Activated CD4-positive, alpha-beta T cell treated with anti-CD3 and anti-CD28 coated beads for 48 hours (primary cell): Measurements from ENCODE around the gene ZNF705A.
A peak's percentile ranks its signal among the peaks of the same experiment; 100 is the strongest.
"Not testable (repeated sequence)": the region's sequence is repeated elsewhere in the genome, so short reads cannot be mapped to it uniquely, and the experiment has no call there.

Experiments used
- DNase-seq: peaks from one replicate; pipeline ENCODE4 v3.0.0-alpha.2; 2020

ZNF705A gene

GRCh38 chr12:8156845-8157244 lies at the start of gene ZNF705A:
Gene ZNF705A (plus strand): TSS chr12:8157015. CDS start chr12:8172626, 15,611 bp downstream.
- no peak for DNase-seq

DNA sequence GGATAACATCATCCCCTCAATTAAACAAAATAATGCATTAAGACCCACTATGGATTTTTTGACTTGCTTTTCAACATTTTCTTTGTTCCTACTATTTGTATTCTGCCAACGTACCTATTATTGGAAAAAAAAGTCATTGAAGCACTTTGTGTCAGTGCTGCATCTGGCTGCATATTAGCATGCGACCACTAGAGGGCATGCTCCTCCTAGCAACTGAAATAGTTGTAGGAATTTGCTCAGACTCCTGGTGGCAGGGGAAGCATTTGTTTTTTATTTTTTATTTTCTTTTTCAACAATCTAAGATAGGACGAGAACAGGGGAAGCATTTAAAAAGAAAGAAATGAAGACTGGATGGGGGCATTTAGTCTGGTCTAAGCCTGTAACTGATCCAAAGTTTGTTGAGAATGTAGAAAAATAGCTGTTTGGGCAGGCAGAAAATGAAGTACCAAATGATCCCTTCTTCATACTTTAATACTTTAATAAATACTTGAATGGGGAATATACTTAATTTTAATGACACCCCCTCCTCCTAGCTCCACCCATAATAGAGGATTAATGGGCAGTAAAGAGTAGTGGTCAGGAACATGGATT lies 47.9 kb upstream of the ZNF705A start:
- DNase-seq, result peak; percentile 84

DNA sequence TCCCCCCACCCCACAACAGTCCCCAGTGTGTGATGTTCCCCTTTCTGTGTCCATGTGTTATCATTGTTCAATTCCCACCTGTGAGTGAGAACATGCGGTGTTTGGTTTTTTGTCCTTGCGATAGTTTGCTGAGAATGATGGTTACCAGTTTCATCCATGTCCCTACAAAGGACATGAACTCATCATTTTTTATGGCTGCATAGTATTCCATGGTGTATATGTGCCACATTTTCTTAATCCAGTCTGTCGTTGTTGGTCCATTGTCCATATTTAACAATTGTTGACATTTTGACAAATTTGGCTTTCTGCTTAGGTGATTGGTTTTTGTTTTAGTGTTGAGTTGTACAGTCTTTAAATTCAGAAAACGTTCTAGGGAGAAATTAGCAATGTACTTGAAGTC lies 43.7 kb upstream of the ZNF705A start:
- not testable (repeated sequence) for DNase-seq

DNA sequence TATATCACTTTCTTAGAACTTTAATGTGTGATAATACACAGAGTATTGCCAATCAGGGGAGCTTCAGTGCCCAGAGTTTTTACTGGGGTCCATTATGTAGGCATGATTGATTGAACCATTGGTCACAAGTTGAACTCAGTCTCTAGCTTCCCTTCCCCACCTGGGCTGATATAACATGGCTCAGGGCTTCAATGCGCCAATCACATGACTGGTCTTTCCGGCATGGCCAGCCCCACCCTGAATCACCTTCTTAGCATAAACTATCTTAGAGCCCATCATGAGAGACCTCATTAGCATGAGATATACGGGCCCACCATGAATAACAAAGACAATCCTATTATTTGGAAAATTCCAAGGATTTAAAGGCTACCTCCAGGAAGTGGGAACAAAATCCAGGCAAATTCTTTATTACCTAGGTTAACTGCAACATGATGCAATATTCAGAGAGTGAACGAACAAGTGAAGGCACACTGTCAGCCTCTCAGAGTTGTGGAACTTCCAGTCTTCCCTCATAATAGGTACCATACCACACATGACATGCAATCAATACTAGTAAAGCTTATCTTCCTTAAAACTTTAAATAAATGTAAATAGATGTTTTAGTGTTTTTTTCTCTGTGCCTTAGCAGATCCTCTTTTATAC lies 36.6 kb upstream of the ZNF705A start:
- DNase-seq, result no peak

DNA sequence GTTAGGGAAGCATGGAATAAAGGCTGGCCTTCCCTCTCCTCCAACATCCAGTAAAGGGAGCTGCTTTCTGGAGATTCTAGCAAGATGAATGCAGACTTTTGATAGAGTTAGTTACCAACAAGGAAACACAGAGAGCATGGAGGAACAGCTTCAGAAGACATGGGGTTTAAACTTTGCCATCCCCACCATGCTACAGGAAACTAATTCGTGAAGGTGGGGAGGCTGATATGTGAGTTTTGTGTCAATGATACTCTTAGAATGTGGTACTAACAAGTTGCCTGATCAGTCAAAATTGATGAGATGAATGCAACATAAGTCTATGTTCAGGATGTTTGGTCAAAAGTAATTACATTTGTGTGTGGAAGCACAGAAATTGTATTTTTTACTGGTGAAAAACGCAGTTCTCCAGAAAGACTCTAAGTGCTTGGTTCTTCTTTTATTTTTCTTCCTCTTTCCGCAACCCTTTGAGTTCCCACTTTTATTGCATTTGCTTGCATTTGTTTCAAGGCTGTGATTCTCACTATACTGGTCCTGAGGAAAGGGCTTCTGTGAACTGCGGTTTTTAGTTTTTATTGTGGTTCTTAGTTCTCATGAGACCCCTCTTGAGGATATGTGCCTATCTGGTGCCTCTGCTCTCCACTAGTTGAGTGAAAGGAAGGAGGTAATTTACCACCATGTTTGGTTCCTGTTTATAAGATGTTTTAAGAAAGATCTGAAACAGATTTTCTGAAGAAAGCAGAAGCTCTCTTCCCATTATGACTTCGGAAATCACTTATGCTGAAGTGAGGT lies 33.5 kb upstream of the ZNF705A start, which contains the start of gene CLEC4A:
Gene CLEC4A, plus strand, starts transcription at position 494 of the 789 bp plus-strand sequence. Its CDS starts 262 bp downstream, at position 756.
- DNase-seq, result no peak

DNA sequence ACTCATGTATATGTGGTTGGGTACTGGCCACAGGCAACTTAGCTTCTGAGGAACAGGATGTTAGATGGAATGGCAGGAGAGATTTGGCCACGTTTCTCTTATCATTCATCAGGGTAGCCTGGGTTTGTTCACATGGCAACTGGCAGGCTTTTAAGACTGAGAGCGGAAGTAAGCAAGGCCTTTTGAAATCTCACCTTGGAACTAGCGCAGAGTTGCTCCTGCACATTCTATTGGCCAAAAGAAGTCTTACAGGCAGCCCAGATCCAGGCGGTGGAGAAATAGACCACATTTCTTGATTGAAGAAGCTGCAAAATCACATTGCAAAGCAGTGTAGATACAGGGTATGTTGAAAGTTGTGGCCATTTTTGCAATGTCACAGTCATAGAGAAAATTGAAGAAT lies 29.7 kb upstream of the ZNF705A start:
- DNase-seq, result no peak

- DNase-seq, result not testable (repeated sequence)
Measured at GRCh38 chr12:8133636-8134397, 23.0 kb upstream of the ZNF705A start.

DNA sequence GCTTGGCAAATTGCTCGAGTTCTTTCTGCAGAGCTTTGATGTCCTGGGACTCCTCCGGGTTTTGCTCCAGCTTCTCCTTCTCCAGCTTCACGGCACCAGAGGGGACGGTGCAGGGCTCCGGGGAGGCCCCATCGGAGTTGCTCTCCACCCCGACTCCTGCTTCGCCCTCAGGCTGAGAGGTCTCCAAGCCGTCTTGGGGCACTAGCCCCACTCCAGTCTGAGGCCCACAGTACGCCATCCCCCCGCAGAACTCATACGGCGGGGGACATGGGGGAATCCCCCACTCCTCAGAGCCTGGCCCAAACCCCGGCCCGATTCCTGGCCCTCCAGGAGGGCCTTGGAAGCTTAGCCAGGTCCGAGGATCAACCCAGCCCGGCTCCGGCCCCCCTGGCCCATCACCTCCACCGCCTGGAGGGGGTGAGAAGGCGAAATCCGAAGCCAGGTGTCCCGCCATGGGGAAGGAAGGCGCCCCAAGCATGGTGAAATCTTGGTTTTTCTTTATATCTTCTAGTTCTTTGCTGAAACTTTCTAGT lies 22.4 kb upstream of the ZNF705A start:
- not testable (repeated sequence) for DNase-seq

DNA sequence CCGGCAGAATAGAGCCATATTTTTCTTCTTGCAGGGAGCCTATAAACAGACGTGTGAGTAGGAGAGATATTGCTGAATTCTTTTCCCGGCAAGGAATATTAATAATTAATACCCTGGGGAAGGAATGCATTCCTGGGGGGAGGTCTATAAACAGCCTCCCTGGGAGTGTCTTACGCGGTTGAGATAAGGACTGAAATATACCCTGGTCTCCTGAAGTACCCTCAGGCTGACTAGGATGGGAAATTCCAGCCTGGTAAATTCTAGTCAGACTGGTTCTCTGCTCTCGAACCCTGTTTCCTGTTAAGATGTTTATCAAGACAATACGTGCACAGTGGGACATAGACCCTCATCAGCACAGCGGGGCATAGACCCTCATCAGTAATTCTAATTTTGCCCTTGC lies 15.2 kb upstream of the ZNF705A start:
- DNase-seq, result not testable (repeated sequence)

DNA sequence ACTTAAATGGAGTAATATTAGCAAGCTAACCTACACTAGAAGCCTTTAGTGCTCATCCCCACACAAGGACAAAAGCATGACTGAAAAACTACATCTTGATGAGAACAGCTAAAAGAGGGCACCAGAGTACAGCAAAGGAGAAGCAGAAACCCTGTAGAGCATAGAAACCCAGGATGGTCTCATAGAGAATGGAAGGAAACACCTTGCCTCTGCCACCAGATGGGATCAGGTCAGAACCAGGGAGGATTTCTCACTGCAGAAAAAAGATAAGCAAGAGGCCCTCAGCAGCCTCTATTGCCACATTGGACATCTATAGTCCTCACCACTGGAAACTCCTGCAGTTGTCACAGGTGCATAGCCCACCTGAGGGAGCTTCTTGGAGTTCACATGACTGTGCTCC lies 13.6 kb upstream of the ZNF705A start:
- DNase-seq, result no peak

DNA sequence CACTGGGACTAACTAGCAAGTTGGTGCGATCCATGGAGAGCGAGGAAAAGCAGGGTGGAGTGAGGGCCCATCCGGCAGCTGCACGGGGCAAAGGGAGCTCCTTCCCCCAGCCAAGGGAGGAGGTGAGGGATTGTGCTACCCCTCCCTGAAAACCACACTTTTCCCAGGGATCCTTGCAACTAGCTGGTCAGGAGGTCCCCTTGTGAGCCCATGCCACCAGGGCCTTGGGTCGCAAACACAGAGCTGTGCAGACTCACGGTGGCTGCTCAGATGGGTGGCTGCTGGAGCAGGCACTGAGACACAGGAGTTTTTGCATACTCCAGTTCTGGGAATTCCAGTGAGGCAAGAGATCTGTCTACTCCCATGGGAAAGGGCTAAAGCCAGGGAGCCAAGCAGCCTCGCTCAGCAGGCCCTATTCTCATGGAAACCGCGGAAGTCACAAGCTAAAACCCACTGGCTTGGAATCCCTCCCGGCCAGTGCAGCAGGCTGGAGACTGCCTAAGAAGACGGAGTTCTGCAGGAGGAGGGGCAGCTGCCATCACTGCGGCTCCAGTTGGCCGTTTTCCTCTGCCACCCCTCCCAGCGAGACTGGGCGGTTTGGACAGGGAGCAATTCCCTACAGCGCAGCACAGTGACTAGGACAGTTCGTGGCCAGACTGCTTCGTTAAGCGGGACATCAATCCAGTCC lies 10.9 kb upstream of the ZNF705A start:
- no peak for DNase-seq

- no peak for DNase-seq
Measured at GRCh38 chr12:8146442-8146771, 10.4 kb upstream of the ZNF705A start.

- no peak for DNase-seq
Measured at GRCh38 chr12:8154526-8154925, 2.3 kb upstream of the ZNF705A start.

DNA sequence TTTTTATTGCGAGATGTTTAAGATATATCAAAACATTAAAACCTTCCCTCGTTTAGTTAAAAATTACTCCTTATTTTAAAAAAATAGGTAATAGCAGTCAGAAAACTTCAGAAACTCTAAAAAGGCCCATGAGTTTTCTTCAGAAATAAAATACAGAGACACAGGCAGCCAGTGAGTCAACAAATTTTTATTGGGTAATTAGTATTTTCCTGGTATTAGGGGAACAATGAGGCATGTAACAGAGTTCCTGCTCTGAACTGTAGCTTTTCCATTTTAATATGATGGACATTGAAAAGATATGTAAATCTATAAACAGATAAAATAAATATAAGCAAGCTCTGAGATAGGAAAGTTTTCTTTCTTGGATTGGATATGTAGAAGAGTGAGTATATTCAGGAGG lies 399 bp upstream of the ZNF705A start:
- DNase-seq, result no peak

- no peak for DNase-seq
Measured at GRCh38 chr12:8157484-8158198, 826 bp downstream of the ZNF705A start.

GRCh38 chr12:8172911-8173310 lies 16.1 kb downstream of the ZNF705A start:
- not testable (repeated sequence) for DNase-seq

DNA sequence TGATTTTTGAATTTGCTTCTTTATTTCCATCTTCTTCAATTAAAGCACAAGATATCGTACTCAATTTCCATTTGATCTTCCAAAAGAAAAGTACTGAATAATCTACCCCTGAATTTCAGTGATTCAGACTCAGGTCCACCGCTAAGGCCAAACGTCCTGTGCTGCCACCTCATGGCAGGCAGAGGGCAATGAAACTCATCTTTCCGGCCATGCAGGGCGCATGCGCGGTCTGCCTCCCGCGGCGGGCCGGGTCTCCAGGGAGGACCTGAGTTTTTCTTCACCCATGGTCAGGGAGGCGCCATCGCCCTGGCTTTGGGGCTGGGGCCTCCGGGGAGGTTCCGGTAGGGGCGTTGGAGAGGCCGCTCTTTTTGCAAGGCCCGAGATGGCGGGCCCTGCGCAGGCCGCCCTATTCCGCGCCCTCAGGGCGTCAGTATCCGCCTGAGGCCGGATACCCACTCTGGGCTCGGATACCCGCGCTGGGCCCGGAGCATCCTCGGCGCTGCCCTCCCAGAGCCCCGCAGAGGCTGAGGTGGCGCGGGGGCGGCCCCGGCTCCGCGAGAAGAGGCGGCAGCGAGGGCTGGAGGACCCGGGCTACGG lies 23.3 kb downstream of the ZNF705A start:
- peak; percentile 71 for DNase-seq

GRCh38 chr12:8181271-8181670 lies 24.5 kb downstream of the ZNF705A start:
- DNase-seq, result not testable (repeated sequence)

DNA sequence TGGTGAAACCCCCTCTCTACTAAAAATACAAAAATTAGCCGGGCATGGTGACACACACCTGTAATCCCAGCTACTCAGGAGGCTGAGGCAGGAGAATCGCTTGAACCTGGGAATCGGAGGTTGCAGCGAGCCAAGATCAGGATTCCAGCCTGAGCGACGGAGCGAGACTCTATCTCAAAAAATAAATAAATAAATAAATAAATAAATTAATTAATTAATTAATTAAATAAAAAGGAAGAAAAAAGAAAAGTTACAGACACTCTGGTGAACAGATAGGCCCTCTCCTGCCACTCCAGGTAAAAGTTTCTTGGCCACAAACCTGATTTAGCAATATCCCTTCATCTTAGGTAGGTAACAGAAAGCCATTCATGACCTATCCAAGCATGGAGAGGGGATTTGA lies 26.1 kb downstream of the ZNF705A start:
- DNase-seq, result not testable (repeated sequence)

- not testable (repeated sequence) for DNase-seq
Measured at GRCh38 chr12:8183346-8183745, 26.5 kb downstream of the ZNF705A start.

DNA sequence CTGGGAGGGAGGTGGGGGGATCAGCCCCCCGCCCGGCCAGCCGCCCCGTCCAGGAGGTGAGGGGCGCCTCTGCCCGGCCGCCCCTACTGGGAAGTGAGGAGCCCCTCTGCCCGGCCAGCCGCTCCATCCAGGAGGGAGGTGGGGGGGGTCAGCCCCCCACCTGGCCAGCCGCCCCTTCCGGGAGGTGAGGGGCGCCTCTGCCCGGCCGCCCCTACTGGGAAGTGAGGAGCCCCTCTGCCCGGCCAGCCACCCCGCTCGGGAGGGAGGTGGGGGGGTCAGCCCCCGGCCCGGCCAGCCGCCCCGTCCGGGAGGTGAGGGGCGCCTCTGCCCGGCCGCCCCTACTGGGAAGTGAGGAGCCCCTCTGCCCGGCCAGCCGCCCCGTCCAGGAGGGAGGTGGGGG lies 27.4 kb downstream of the ZNF705A start:
- not testable (repeated sequence) for DNase-seq
